GM18868 (cell line): Measurements from ENCODE around the gene TMEM207.
"Not testable (repeated sequence)": the region's sequence is repeated elsewhere in the genome, so short reads cannot be mapped to it uniquely, and the experiment has no call there.

ENCODE experiments used
- ATAC-seq: cut with Tn5 transposase; IDR thresholded peaks from one replicate; pipeline ENCODE4 v1.9.1; 2021; ENCODE audit warnings: mild to moderate bottlenecking, moderate library complexity; ENCODE audit not compliant: unreplicated experiment

Gene TMEM207

GRCh38 chr3:190449801-190450200, at the start of gene TMEM207:
Gene TMEM207 (minus strand): TSS chr3:190449901. CDS start chr3:190449809, 92 bp downstream.
- ATAC-seq, result no peak

- no peak for ATAC-seq
Measured at GRCh38 chr3:190499122-190499521, 49.4 kb upstream of the TMEM207 start.

GRCh38 chr3:190498293-190498692, 48.6 kb upstream of the TMEM207 start:
- ATAC-seq, result no peak

DNA sequence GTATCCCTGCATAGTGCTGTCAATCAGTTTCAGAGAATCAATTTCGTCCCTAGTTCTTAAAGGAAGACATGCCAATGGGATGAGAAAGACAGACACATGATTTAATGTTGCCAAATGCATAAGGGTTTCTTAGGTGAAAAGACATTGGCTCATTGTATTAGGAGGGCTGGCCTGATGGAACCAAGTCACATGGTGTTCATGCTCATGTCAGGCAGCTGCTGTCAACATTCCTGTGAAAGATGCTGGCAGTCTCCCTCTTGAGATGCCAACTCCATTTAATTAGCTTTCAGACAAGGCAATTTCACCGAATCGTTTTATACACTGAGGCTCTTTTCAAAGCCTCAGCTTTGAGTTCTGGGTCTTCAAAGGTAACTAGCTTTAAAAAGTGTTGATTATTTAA, 48.1 kb upstream of the TMEM207 start:
- ATAC-seq, result no peak

DNA sequence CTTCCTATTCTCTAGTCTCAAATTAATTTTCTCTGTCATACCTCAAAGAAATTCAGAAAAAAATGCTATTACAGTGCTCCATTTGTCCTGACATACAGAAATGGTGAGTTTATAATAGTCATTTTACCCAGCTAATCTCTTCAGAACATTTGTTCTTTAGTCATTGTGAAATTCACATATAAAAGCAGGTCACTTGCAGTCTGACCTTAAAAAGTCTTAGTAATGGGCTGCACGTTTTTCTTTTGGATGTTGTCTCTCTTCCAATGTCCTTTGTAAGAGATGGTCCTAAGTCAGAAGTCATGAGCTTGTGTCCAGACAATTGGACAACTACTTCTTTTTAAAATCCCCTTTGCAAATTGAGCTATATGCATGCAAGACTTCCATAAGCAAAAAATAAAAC, 47.2 kb upstream of the TMEM207 start:
- ATAC-seq, result no peak

GRCh38 chr3:190495796-190496195, 46.1 kb upstream of the TMEM207 start:
- no peak for ATAC-seq

DNA sequence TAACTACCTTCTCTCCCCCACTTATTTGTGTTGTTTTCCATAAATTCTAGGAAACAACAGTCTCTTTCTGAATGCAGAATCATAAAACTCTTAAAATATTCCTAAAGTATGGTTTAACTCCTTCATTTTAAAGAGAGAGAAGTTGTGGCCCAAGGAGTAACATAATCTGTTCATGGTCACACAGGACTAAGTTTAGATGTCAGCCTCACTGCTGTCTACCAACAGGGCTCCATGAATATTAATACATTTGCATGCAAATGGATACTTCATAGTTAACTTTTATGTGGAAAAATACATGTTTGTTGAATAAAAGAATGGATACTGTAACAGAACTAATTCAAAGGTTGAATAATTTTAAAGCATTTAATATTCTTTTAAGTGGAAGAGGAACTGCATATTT, 45.7 kb upstream of the TMEM207 start:
- ATAC-seq, result no peak

DNA sequence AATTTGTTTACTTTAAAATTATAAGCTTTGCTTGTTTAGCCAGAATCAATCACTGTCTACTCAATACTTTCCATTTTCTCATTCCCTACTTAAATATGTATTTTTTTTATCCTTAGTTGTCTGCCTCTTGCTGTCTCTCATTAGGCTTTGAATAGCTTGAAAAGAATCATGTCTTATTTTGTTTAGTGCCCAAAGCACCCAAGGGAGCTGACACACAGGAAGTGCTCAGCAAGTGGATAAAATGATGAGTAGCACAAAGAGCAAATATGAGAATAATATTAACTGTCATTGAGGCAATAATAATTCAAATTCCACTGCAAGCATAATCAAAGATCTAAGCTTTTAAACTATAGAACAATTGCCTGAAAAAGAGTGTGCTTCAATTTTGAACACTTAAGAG, 45.2 kb upstream of the TMEM207 start:
- no peak for ATAC-seq

DNA sequence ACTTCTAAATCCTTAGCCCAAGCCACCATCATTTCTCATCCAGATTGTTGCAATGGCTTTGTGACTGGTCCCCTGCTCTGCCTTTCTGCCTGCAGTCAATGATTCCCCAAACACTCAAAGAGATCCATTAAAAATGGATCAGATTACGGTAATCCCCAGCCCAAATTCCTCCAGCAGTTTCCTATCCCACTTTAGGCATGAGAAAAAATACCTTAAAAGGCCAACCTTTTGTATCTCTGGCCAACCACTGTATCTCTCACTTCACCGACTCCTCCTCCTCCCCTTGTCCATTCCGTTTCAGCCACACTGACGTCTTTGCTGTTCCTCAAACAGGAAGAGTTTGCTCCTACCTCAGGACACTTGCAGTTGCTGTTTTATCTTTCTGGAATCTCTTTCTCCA, 43.3 kb upstream of the TMEM207 start:
- no peak for ATAC-seq

- ATAC-seq, result no peak
Measured at GRCh38 chr3:190492129-190492528, 42.4 kb upstream of the TMEM207 start.

GRCh38 chr3:190491533-190492054, 41.9 kb upstream of the TMEM207 start:
- ATAC-seq, result no peak

- ATAC-seq, result no peak
Measured at GRCh38 chr3:190486908-190487607, 37.4 kb upstream of the TMEM207 start.

GRCh38 chr3:190486533-190486864, 36.8 kb upstream of the TMEM207 start:
- ATAC-seq, result no peak

- no peak for ATAC-seq
Measured at GRCh38 chr3:190485830-190486532, 36.3 kb upstream of the TMEM207 start.

DNA sequence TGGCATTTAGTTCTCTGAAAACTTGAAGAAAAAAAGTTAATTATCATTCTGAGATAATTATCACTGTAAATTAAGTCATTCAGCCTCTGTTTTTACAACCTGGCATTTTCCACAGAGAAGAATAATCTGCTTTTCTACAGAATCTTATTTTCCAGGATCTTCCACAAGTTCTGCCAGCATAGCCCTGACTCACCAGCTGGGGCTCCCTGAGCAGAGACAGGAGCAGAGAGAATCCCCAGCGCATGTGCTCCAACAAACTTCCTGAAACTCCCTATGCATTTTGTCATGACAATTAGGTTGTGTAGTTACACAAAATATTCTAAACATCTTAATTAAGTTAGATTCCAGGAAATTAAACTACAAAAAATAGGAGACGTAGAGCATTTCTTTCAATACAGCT, 32.1 kb upstream of the TMEM207 start:
- ATAC-seq, result no peak

DNA sequence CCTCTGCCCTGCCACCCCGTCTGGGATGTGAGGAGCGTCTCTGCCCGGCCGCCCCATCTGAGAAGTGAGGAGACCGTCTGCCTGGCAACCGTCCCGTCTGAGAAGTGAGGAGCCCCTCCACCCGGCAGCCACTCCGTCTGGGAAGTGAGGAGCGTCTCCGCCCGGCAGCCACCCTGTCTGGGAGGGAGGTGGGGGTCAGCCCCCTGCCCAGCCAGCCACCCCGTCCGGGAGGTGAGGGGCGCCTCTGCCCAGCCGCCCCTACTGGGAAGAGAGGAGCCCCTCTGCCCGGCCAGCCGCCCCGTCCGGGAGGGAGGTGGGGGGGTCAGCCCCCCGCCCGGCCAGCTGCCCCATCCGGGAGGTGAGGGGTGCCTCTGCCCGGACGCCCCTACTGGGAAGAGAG, 23.6 kb upstream of the TMEM207 start:
- not testable (repeated sequence) for ATAC-seq

GRCh38 chr3:190467922-190468321, 18.2 kb upstream of the TMEM207 start:
- ATAC-seq, result no peak

GRCh38 chr3:190458040-190458439, 8.3 kb upstream of the TMEM207 start:
- ATAC-seq, result no peak

GRCh38 chr3:190456770-190457169, 7.1 kb upstream of the TMEM207 start:
- no peak for ATAC-seq

DNA sequence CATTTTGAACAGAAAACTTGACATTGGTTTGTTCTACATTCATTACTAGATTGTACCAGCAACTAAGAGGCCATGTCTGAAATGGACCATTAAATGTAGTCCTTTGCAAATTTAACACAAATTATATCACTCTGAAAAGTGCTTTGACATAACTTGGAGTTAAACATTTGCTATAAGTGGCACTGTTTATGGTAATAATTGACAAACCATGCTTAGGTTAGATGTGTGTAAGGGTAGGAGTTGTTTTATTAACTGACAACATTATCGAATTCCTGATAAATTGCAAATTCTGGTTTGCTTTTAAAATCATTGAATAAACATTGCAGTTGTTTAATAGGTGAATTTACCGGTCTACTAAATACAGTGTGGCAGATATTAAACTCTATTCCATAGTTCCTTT, 6.1 kb upstream of the TMEM207 start:
- no peak for ATAC-seq

DNA sequence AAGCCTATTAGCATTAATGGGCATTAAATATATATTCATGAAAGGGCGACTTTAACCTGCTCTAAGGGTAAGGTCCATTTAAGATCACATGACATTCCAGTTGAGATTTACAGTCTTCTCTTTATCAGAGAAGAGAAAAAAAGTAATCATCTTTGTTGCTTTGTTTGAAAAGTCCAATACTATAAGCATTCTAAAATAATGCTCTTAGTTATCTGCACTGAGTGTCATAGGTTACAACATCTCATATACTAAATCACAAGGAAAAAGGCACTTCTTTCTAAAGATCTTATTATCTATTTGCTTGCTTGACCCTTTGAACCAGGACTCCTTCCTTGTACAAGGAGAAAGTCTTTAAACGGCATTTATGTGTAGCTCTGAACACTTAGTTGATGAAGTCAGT, 1.4 kb downstream of the TMEM207 start:
- ATAC-seq, result no peak

GRCh38 chr3:190446573-190447279, 3.0 kb downstream of the TMEM207 start:
- ATAC-seq, result no peak
